ENCODE results near the gene ERBB2. TPM values are rescaled to one million over a fixed set of nuclear protein-coding genes. Genes with fewer than 3 reads are reported as not detected.

Gene ERBB2
- total and polyA plus RNA-seq, 2 of the 13 experiments (the other 11 are each of a cell fraction or from before 2014, with no cell fraction given), result 57.7 to 64.1 TPM

- TF ChIP-seq CEBPZ (IDR thresholded peaks at IDR 0.05; ENCODE audit: low read length) (no peak), SP1 (IDR thresholded peaks at IDR 0.05) (no peak), SP1 (CRISPR knock-in tag; IDR thresholded peaks at IDR 0.05) (peak; percentile 10; the same call in 1 of the 2 replicates), MXI1 (IDR thresholded peaks at IDR 0.05; ENCODE audit: borderline replicate concordance, low read depth, low read length) (peak; percentile 20; the same call in 1 of the 3 replicates), PRDM15 (CRISPR knock-in tag; IDR thresholded peaks at IDR 0.05) (no peak), ZNF501 (CRISPR knock-in tag; IDR thresholded peaks at IDR 0.05) (peak; percentile 94), FOXJ3 (CRISPR knock-in tag; IDR thresholded peaks at IDR 0.05; ENCODE audit: borderline replicate concordance) (no peak), E2F5 (CRISPR knock-in tag; conservative IDR thresholded peaks at IDR 0.05) (no peak), ZNF605 (CRISPR knock-in tag; IDR thresholded peaks at IDR 0.05) (peak; percentile 68; the same call in 1 of the 2 replicates), HOXA3 (CRISPR knock-in tag; IDR thresholded peaks at IDR 0.05) (peak; percentile 61), RAD21 (CRISPR knock-in tag; IDR thresholded peaks at IDR 0.05) (no peak; the same call in 1 of the 2 replicates), BRF2 (CRISPR knock-in tag; IDR thresholded peaks at IDR 0.05) (no peak), SRF (IDR thresholded peaks at IDR 0.05; ENCODE audit: low read depth, low read length) (no peak), HMG20B (CRISPR knock-in tag; conservative IDR thresholded peaks at IDR 0.05) (no peak), CEBPG (CRISPR knock-in tag; IDR thresholded peaks at IDR 0.05) (peak; percentile 37; the same call in 1 of the 2 replicates), MIXL1 (CRISPR knock-in tag; IDR thresholded peaks at IDR 0.05) (no peak), SIN3B (IDR thresholded peaks at IDR 0.05; ENCODE audit: low read length) (no peak), ZNF44 (CRISPR knock-in tag; IDR thresholded peaks at IDR 0.05) (0 out of 2 replicates have a peak, but pooled peaks have one; percentile 58), PPARG (CRISPR knock-in tag; conservative IDR thresholded peaks at IDR 0.05) (no peak), RBM22 (optimal IDR thresholded peaks at IDR 0.05; ENCODE audit: low read length) (peak; percentile 42), SNAI1 (CRISPR knock-in tag; IDR thresholded peaks at IDR 0.05; ENCODE audit: borderline replicate concordance) (no peak), RXRA (CRISPR knock-in tag; IDR thresholded peaks at IDR 0.05) (peak; percentile 98), PAF1 (CRISPR knock-in tag; IDR thresholded peaks at IDR 0.05) (no peak)
Measured at GRCh38 chr17:39750131-39751015, 50.5 kb downstream of the ERBB2 start (continued).
